ENCODE measurements around the gene TRABD2B. TPM values are rescaled to one million over a fixed set of nuclear protein-coding genes. Genes with fewer than 3 reads are reported as not detected.

TRABD2B gene
- total and polyA plus RNA-seq, 2 donors (not counting 3 experiments of a cell fraction or from before 2014, with no cell fraction given), result not detected

- DNase-seq (ENCODE audit: low read depth, low spot score) (no peak), FAIRE-seq (no peak)
- Histone ChIP-seq H3K9me3 (replicated peaks; ENCODE audit: control insufficient read depth, insufficient read depth, low read length) (no peaks in the 10 kb centered on the region), H4K20me1 (replicated peaks; ENCODE audit: control insufficient read depth, extremely low read depth, insufficient read depth, low read length) (no peaks in the 10 kb centered on the region), H3K36me3 (ENCODE audit: control insufficient read depth in 2 of 2, extremely low read depth in 1 of 2, insufficient read depth in 2 of 2, low read length in 2 of 2) (no peaks in the 10 kb centered on the region), H2AFZ (ENCODE audit: low read depth, low read length) (no peak overlapping the region), H3K27ac (ENCODE audit: insufficient read depth, low read depth, low read length) (no peak overlapping the region), H3K4me3 (replicated peaks in 1 of 3; ENCODE audit: insufficient read depth in 1 of 3, low read depth in 1 of 3, low read length in 3 of 3) (no peak overlapping the region), H3K4me2 (ENCODE audit: insufficient read depth, low read length) (no peak overlapping the region), H3K9ac (replicated peaks; ENCODE audit: extremely low read depth, insufficient read depth, low read length) (no peak overlapping the region), H3K9me1 (replicated peaks; ENCODE audit: control insufficient read depth, extremely low read depth, insufficient read depth, low read length) (no peaks in the 10 kb centered on the region), H3K4me1 (ENCODE audit: control insufficient read depth, extremely low read depth, insufficient read depth, low read length) (peaks cover 7% of the 10 kb centered on the region), H3K79me2 (ENCODE audit: control insufficient read depth, insufficient read depth, low read length) (no peaks in the 10 kb centered on the region), H3K27me3 (ENCODE audit: control insufficient read depth in 2 of 2, insufficient read depth in 2 of 2, low read length in 2 of 2) (no peaks in the 10 kb centered on the region)
- intact Hi-C loops (cut with micrococcal nuclease), result no loop called here
- dilution Hi-C loops (cut with MboI; ENCODE audit: extremely low pct_ligation_motif_present, low sequenced_read_pairs), result no loop called here
- TF ChIP-seq EZH2 (IDR thresholded peaks at IDR 0.05; ENCODE audit: borderline replicate concordance, low read depth, low read length, severe bottlenecking) (no peak), POLR2AphosphoS5 (IDR thresholded peaks at IDR 0.05; ENCODE audit: insufficient read depth, low read depth, low read length) (no peak), JUN (IDR thresholded peaks at IDR 0.05; ENCODE audit: borderline replicate concordance, insufficient read depth, insufficient read length, low read depth) (no peak), MYC (IDR thresholded peaks at IDR 0.05; ENCODE audit: low read depth, low read length) (no peak), MAX (IDR thresholded peaks at IDR 0.05; ENCODE audit: insufficient read depth, insufficient read length) (no peak), POLR2A (IDR thresholded peaks at IDR 0.05; ENCODE audit: low read depth, low read length) (no peak), FOS (IDR thresholded peaks at IDR 0.05; ENCODE audit: borderline replicate concordance, insufficient read depth, low read length) (no peak), GATA2 (IDR thresholded peaks at IDR 0.05; ENCODE audit: insufficient read depth, insufficient read length, low read depth, low read length) (no peak), CTCF (IDR thresholded peaks at IDR 0.05; ENCODE audit: extremely low read depth in 1 of 2, insufficient read depth in 1 of 2, low read depth in 1 of 2, low read length in 2 of 2) (no peak)
- no TSS peak for BruUV-seq (replicated peaks)
- CTCF ChIA-PET, result no interaction called here
- POLR2A ChIA-PET, result no interaction called here
Observed at GRCh38 chr1:47898133-47898845, 98.9 kb downstream of the TRABD2B start.
